K562 (cell line): ENCODE results near the gene TMX4. TPM values are rescaled to one million over a fixed set of nuclear protein-coding genes. Genes with fewer than 3 reads are reported as not detected.

ENCODE experiments used
- ATAC-seq: fragments of 200-7000 bp; cut with Tn5 transposase; 3 replicates; pipeline ENCODE4 v1.9.1; 2020; ENCODE audit warnings: moderate library complexity
- BruUV-seq: library from RNA; stranded (reverse); fragments of 400-500 nt; replicated peaks from 2 replicates; lab custom pipeline; 2021; lab: Mats Ljungman, UMichigan
- CTCF ChIA-PET: fragments of 300-600 bp; formaldehyde crosslinking; extraction: SDS; loops from one replicate; lab custom pipeline; 2021; ENCODE audit warnings: low intra/inter-chr PET ratio; lab: Yijun Ruan, JAX
- POLR2A ChIA-PET: fragments of 300-600, 350-650 bp; sonication (Branson Sonifier 250); formaldehyde crosslinking; extraction: SDS; loops from one replicate; lab custom pipeline; 2021; ENCODE audit warnings: antibody characterized with exemption, inconsistent platforms; lab: Yijun Ruan, JAX
- DNase-seq, 4 experiments: peaks; one replicate each; pipeline versions ENCODE4 v3.0.0 to v3.0.0-alpha.2; 2011 to 2018; ENCODE audit warnings: low spot score in 3 of 4, mixed read lengths in 3 of 4; ENCODE audit errors: extremely low read depth in 1 of 4
- FAIRE-seq: peaks from 2 replicates; lab custom pipeline; 2011; peaks lifted over from hg19 to GRCh38; lab: Jason Lieb, UNC
- H2AFZ ChIP-seq: 2 replicates; pipeline ENCODE4 v1.6.0; 2011; ENCODE audit warnings: low read depth, low read length, control low read depth, inconsistent platforms
- H3K27ac ChIP-seq: fragments of 200-600 bp; 3 replicates; pipeline ENCODE4 v1.8.0; 2011; ENCODE audit warnings: low read depth, mild to moderate bottlenecking, control low read depth, inconsistent platforms, low read length, moderate library complexity, mixed read lengths; ENCODE audit errors: extremely low read depth
- H3K27me3 ChIP-seq, 2 experiments: fragments of 300-600 bp in 1 of 2; 2 replicates in 1 of 2; 3 replicates in 1 of 2; pipeline versions ENCODE4 v1.6.0 to v1.8.0; 2011; ENCODE audit warnings: inconsistent platforms in 2 of 2, low read length in 2 of 2, mild to moderate bottlenecking in 1 of 2, mixed read lengths in 1 of 2, moderate library complexity in 1 of 2; ENCODE audit not compliant: control insufficient read depth in 2 of 2, insufficient read depth in 2 of 2
- H3K36me3 ChIP-seq: fragments of 300-600 bp; 3 replicates; pipeline ENCODE4 v1.8.0; 2011; ENCODE audit warnings: mild to moderate bottlenecking, low read length, inconsistent platforms; ENCODE audit not compliant: control insufficient read depth, insufficient read depth
- H3K4me1 ChIP-seq, 2 experiments: fragments of 200-600 bp in 1 of 2; replicated peaks in 1 of 2; 2 replicates in 1 of 2; 3 replicates in 1 of 2; pipeline versions ENCODE4 v1.5.1 to v1.8.0; 2011; ENCODE audit warnings: inconsistent platforms in 2 of 2, low read length in 2 of 2, mild to moderate bottlenecking in 1 of 2, mixed read lengths in 1 of 2, moderate library complexity in 1 of 2; ENCODE audit not compliant: control insufficient read depth in 2 of 2, insufficient read depth in 2 of 2
- H3K4me2 ChIP-seq: 2 replicates; pipeline ENCODE4 v1.6.1; 2011; ENCODE audit warnings: low read length, control low read depth, inconsistent platforms, mixed read lengths; ENCODE audit not compliant: insufficient read depth
- H3K4me3 ChIP-seq: fragments of 200-600 bp; sonication (generic), shearing (Covaris generic); 2 replicates; pipeline ENCODE4 v1.5.1; 2016; ENCODE audit warnings: control low read depth, inconsistent platforms
- H3K79me2 ChIP-seq: fragments of 200-600 bp; 3 replicates; pipeline ENCODE4 v1.8.0; 2011; ENCODE audit warnings: low read length, inconsistent platforms; ENCODE audit not compliant: control insufficient read depth, insufficient read depth
- H3K9ac ChIP-seq, 2 experiments: 2 replicates each; pipeline versions ENCODE4 v1.6.0 to v1.6.1; 2011; ENCODE audit warnings: low read depth in 2 of 2, low read length in 2 of 2, control low read depth in 1 of 2, inconsistent platforms in 1 of 2, mild to moderate bottlenecking in 1 of 2, mixed read lengths in 1 of 2; ENCODE audit not compliant: insufficient read depth in 1 of 2
- H3K9me1 ChIP-seq: one replicate; pipeline ENCODE4 v1.6.0; 2011; ENCODE audit warnings: inconsistent platforms, mild to moderate bottlenecking, low read length, moderate library complexity; ENCODE audit not compliant: control insufficient read depth, insufficient read depth
- H3K9me3 ChIP-seq: replicated peaks from 2 replicates; pipeline ENCODE4 v1.5.1; 2011; ENCODE audit warnings: low read depth, low read length, inconsistent platforms; ENCODE audit not compliant: control insufficient read depth, insufficient read depth
- H4K20me1 ChIP-seq: replicated peaks from 2 replicates; pipeline ENCODE4 v1.6.1; 2011; ENCODE audit warnings: low read length, inconsistent platforms, mixed read lengths; ENCODE audit not compliant: control insufficient read depth, insufficient read depth
- ELF4 ChIP-seq: fragments of 450-650 bp; formaldehyde crosslinking; IDR thresholded peaks from 2 replicates; pipeline ENCODE4 v1.4.0; 2022; ENCODE audit warnings: missing genetic modification characterization
- NFIC ChIP-seq: fragments of 450-650 bp; IDR thresholded peaks from 2 replicates; pipeline ENCODE4 v1.6.1; 2017; ENCODE audit warnings: mild to moderate bottlenecking, inconsistent platforms
- RBM17 ChIP-seq: fragments of 200-400 bp; formaldehyde crosslinking; IDR thresholded peaks from 2 replicates; pipeline ENCODE4 v1.6.1; 2017; ENCODE audit warnings: low read depth, mild to moderate bottlenecking, low read length, borderline replicate concordance
- TEAD1 ChIP-seq, 2 experiments: fragments of 450-650 bp in 1 of 2; sonication (generic) in 1 of 2; formaldehyde crosslinking; IDR thresholded peaks; 2 replicates each; pipeline versions ENCODE4 v1.4.0 to v1.8.0; 2020 to 2022; ENCODE audit warnings: mild to moderate bottlenecking in 2 of 2, missing genetic modification reagents in 1 of 2
- TEAD4 ChIP-seq, 2 experiments: sonication (generic) in 1 of 2; formaldehyde crosslinking in 1 of 2; IDR thresholded peaks; 2 replicates each; pipeline versions ENCODE4 v1.6.1 to v1.8.0; 2012 to 2022; ENCODE audit warnings: borderline replicate concordance in 1 of 2, inconsistent platforms in 1 of 2, low read length in 1 of 2, mild to moderate bottlenecking in 1 of 2, missing genetic modification reagents in 1 of 2
- TFE3 ChIP-seq: fragments of 450-650 bp; formaldehyde crosslinking; IDR thresholded peaks from 2 replicates; pipeline ENCODE4 v1.4.0; 2020; ENCODE audit warnings: mild to moderate bottlenecking, mixed read lengths
- WGBS: fragments of 100-300 bp; shearing (Covaris generic); methylation state at CpG from one replicate; pipeline ENCODE4 v1.1.6; 2016; ENCODE audit warnings: low coverage, mixed read lengths; ENCODE audit not compliant: insufficient coverage; ENCODE audit errors: missing lambda C conversion rate; 5-methylcytosine and 5-hydroxymethylcytosine counted together
- in situ Hi-C: fragments of 300-500 bp; cut with MboI; formaldehyde crosslinking; loops from 4 replicates; pipeline ENCODE4 v1.15.0; 2018; ENCODE audit warnings: inconsistent platforms, mixed read lengths
- intact Hi-C: fragments of 100-400 bp; cut with micrococcal nuclease; formaldehyde crosslinking; loops from 2 replicates; pipeline ENCODE4 v1.14.2; 2022
- polyA plus RNA-seq, 8 experiments: library from polyadenylated mRNA; depleted of rRNA in 4 of 8; stranded (reverse) in 5 of 8; unstranded in 3 of 8; fragments of >200 nt; fragmentation: Nextera tagmentation in 2 of 8; fragmentation: Illumina TruSeq in 1 of 8; extraction: Ambion mirVana in 2 of 8; extraction: Trizol in 1 of 8; gene quantifications; 2 replicates each; pipeline versions ENCODE4 v1.2.1 to v1.2.3, GENCODE V29; 2011 to 2014; ENCODE audit warnings: inconsistent platforms in 1 of 8, missing spikeins in 1 of 8
- total RNA-seq, 7 experiments: library from RNA; depleted of rRNA in 6 of 7; stranded (reverse); fragments of >200 nt in 6 of 7; fragmentation: Illumina TruSeq in 2 of 7; extraction: Trizol in 2 of 7; gene quantifications; 2 replicates each; pipeline versions ENCODE4 v1.2.1 to v1.2.3, GENCODE V29; 2011 to 2021; ENCODE audit warnings: low replicate concordance in 1 of 7

The TMX4 gene
- total and polyA plus RNA-seq, 9 of the 15 experiments (the other 6 are each of a cell fraction or from before 2014, with no cell fraction given) = 4.4 to 19.3 (median 10.8) TPM

- WGBS = 93% methylated on average over 1 of the region's 1 CpG
Observed at GRCh38 chr20:8012724-8013123, 6.8 kb downstream of the TMX4 start.

More at GRCh38 chr20:8012724-8013123, 6.8 kb downstream of the TMX4 start:
- no peak overlapping the region for H3K4me2 ChIP-seq
- DNase-seq = no peak
- H2AFZ ChIP-seq = no peak overlapping the region
- no peaks in the 10 kb centered on the region for H3K27me3 ChIP-seq
- no peak overlapping the region for H3K4me3 ChIP-seq
- H3K9me1 ChIP-seq = no peaks in the 10 kb centered on the region
- H3K27ac ChIP-seq = no peak overlapping the region
- no peaks in the 10 kb centered on the region for H4K20me1 ChIP-seq
- peaks cover 0 to 4% of the 10 kb centered on the region in 2 experiments; a peak in 2 of 5 replicates for H3K4me1 ChIP-seq
- FAIRE-seq = no peak
- in situ Hi-C loops = no loop called here
- peaks cover 15% of the 10 kb centered on the region for H3K79me2 ChIP-seq
- no peak overlapping the region for H3K9ac ChIP-seq
- intact Hi-C loops = no loop called here
- no TSS peak for BruUV-seq
- ChIA-PET CTCF (no interaction called here), POLR2A (interaction anchor here (1.3 kb wide), 1 partner anchor 9 kb away, joined by 5 read pairs; no protein-coding TSS in a partner anchor)
- no peaks in the 10 kb centered on the region for H3K9me3 ChIP-seq
- TF ChIP-seq TEAD1 (CRISPR knock-in tag; IDR thresholded peaks at IDR 0.05) (0 out of 4 replicates have a peak, but pooled peaks of 1 of the 2 experiments have one; percentile 30), TFE3 (CRISPR knock-in tag) (peak; percentile 56), RBM17 (no peak), NFIC (no peak), ELF4 (CRISPR knock-in tag) (no peak), TEAD4 (IDR thresholded peaks at IDR 0.05; ENCODE audit: low read length) (peak; percentile 35; the same call in 1 of the 2 replicates), TEAD4 (CRISPR knock-in tag; IDR thresholded peaks at IDR 0.05; ENCODE audit: borderline replicate concordance) (no peak)
- peaks cover 12% of the 10 kb centered on the region; the same call in 1 of the 3 replicates for H3K36me3 ChIP-seq
- no peak for ATAC-seq
